IPS-15b (cell line): ENCODE data around the gene FCGR1A.
"Not testable (repeated sequence)": the region's sequence is repeated elsewhere in the genome, so short reads cannot be mapped to it uniquely, and the experiment has no call there.

ENCODE experiments used
- H3K27me3 ChIP-seq: one replicate; pipeline ENCODE4 v1.6.1; 2013; ENCODE audit warnings: low read length; ENCODE audit not compliant: control insufficient read depth, insufficient read depth
- H3K36me3 ChIP-seq: one replicate; pipeline ENCODE4 v1.6.1; 2013; ENCODE audit warnings: low read length; ENCODE audit not compliant: control insufficient read depth, insufficient read depth
- H3K4me1 ChIP-seq: one replicate; pipeline ENCODE4 v1.6.1; 2013; ENCODE audit warnings: mild to moderate bottlenecking, low read length; ENCODE audit not compliant: control insufficient read depth, insufficient read depth
- H3K4me3 ChIP-seq: one replicate; pipeline ENCODE4 v1.5.1; 2013; ENCODE audit warnings: low read depth, low read length
- H3K9ac ChIP-seq: one replicate; pipeline ENCODE4 v1.6.1; 2013; ENCODE audit warnings: low read depth, mild to moderate bottlenecking, low read length
- H3K9me3 ChIP-seq: one replicate; pipeline ENCODE4 v1.6.1; 2013; ENCODE audit warnings: mild to moderate bottlenecking, low read length; ENCODE audit not compliant: control insufficient read depth, insufficient read depth

The FCGR1A gene

GRCh38 chr1:149782600-149782999, at the start of gene FCGR1A:
FCGR1A (plus strand) TSS chr1:149782694; CDS start chr1:149782744, 50 bp downstream.
- H3K4me3 ChIP-seq, H3K27me3 ChIP-seq, H3K9ac ChIP-seq, H3K36me3 ChIP-seq, H3K4me1 ChIP-seq, H3K9me3 ChIP-seq: not testable (repeated sequence)

GRCh38 chr1:149732781-149733180, 49.7 kb upstream of the FCGR1A start:
- not testable (repeated sequence) for H3K4me3 ChIP-seq, H3K27me3 ChIP-seq, H3K4me1 ChIP-seq, H3K9ac ChIP-seq, H3K9me3 ChIP-seq, H3K36me3 ChIP-seq

GRCh38 chr1:149734692-149735091, 47.8 kb upstream of the FCGR1A start:
- H3K4me3 ChIP-seq, H3K27me3 ChIP-seq, H3K9me3 ChIP-seq, H3K9ac ChIP-seq, H3K36me3 ChIP-seq, H3K4me1 ChIP-seq: not testable (repeated sequence)

- H3K36me3 ChIP-seq, H3K9me3 ChIP-seq, H3K9ac ChIP-seq, H3K4me1 ChIP-seq, H3K27me3 ChIP-seq: not testable (repeated sequence)
- H3K4me3 ChIP-seq = peak overlapping the region; percentile 49
Measured at GRCh38 chr1:149740148-149740581, 42.3 kb upstream of the FCGR1A start.

- not testable (repeated sequence) for H3K4me1 ChIP-seq, H3K27me3 ChIP-seq, H3K9ac ChIP-seq, H3K9me3 ChIP-seq, H3K36me3 ChIP-seq
- peak overlapping the region; percentile 49 for H3K4me3 ChIP-seq
Measured at GRCh38 chr1:149740590-149741230, 41.8 kb upstream of the FCGR1A start.

GRCh38 chr1:149741914-149742313, 40.6 kb upstream of the FCGR1A start:
- H3K4me3 ChIP-seq, H3K36me3 ChIP-seq, H3K27me3 ChIP-seq, H3K9me3 ChIP-seq, H3K9ac ChIP-seq, H3K4me1 ChIP-seq: not testable (repeated sequence)

- not testable (repeated sequence) for H3K9ac ChIP-seq, H3K36me3 ChIP-seq, H3K9me3 ChIP-seq, H3K27me3 ChIP-seq, H3K4me1 ChIP-seq
- H3K4me3 ChIP-seq = peak overlapping the region; percentile 41
Measured at GRCh38 chr1:149746463-149747356, 35.8 kb upstream of the FCGR1A start.

- not testable (repeated sequence) for H3K9ac ChIP-seq, H3K27me3 ChIP-seq, H3K9me3 ChIP-seq, H3K4me1 ChIP-seq, H3K36me3 ChIP-seq
- peak overlapping the region; percentile 9 for H3K4me3 ChIP-seq
Measured at GRCh38 chr1:149747359-149748143, 34.9 kb upstream of the FCGR1A start.

- H3K36me3 ChIP-seq, H3K9ac ChIP-seq, H3K4me1 ChIP-seq, H3K27me3 ChIP-seq, H3K9me3 ChIP-seq, H3K4me3 ChIP-seq: not testable (repeated sequence)
Measured at GRCh38 chr1:149748144-149748500, 34.4 kb upstream of the FCGR1A start.

- H3K9ac ChIP-seq, H3K36me3 ChIP-seq, H3K4me3 ChIP-seq, H3K4me1 ChIP-seq, H3K27me3 ChIP-seq, H3K9me3 ChIP-seq: not testable (repeated sequence)
Measured at GRCh38 chr1:149750562-149750961, 31.9 kb upstream of the FCGR1A start.

- not testable (repeated sequence) for H3K27me3 ChIP-seq, H3K4me3 ChIP-seq, H3K36me3 ChIP-seq, H3K9me3 ChIP-seq, H3K9ac ChIP-seq, H3K4me1 ChIP-seq
Measured at GRCh38 chr1:149752186-149752585, 30.3 kb upstream of the FCGR1A start.

- not testable (repeated sequence) for H3K27me3 ChIP-seq, H3K4me3 ChIP-seq, H3K9me3 ChIP-seq, H3K4me1 ChIP-seq, H3K36me3 ChIP-seq, H3K9ac ChIP-seq
Measured at GRCh38 chr1:149753466-149753865, 29.0 kb upstream of the FCGR1A start.
